Measurements from ENCODE around the gene EIF5AL1. TPM values are rescaled to one million over a fixed set of nuclear protein-coding genes. Genes with fewer than 3 reads are reported as not detected.

Gene EIF5AL1
- total RNA-seq, 1 experiment from 2014 or later, result 0.17 TPM

DNA sequence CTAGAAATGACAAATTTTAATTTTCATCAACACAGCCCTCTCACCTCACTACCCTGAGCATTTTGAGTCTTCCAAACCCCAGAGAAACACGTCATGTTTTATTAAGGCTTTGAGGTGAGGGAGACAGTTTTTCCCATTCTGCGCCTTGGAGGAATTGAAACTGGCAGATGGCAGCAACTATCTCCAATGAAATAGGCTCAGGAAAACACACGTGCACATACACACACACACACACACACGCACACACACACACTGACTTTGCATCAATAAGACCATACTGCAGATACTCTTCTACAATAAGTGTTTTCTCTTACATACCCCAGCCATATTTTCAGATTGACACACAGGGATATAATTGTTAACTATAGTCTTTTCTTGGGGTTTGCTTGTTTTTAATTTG is 51.1 kb downstream of the EIF5AL1 start:
- Mint-ChIP-seq H3K27ac (no peak overlapping the region), H3K9me3 (peaks cover under 1% of the 10 kb centered on the region; the same call in 1 of the 2 replicates), H3K36me3 (no peaks in the 10 kb centered on the region), H3K27me3 (ENCODE audit: low read depth) (peaks cover 14% of the 10 kb centered on the region), H3K4me3 (no peak overlapping the region), H3K4me1 (peaks cover 6% of the 10 kb centered on the region)
- DNase-seq (ENCODE audit: low spot score), result no peak
- POLR2A ChIA-PET, result no interaction called here
- ATAC-seq, result no peak
- TF ChIP-seq, protein P1, sequence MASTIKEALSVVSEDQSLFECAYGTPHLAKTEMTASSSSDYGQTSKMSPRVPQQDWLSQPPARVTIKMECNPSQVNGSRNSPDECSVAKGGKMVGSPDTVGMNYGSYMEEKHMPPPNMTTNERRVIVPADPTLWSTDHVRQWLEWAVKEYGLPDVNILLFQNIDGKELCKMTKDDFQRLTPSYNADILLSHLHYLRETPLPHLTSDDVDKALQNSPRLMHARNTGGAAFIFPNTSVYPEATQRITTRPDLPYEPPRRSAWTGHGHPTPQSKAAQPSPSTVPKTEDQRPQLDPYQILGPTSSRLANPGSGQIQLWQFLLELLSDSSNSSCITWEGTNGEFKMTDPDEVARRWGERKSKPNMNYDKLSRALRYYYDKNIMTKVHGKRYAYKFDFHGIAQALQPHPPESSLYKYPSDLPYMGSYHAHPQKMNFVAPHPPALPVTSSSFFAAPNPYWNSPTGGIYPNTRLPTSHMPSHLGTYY (CRISPR knock-in tag; IDR thresholded peaks at IDR 0.05), result no peak
- TF ChIP-seq, protein P2, sequence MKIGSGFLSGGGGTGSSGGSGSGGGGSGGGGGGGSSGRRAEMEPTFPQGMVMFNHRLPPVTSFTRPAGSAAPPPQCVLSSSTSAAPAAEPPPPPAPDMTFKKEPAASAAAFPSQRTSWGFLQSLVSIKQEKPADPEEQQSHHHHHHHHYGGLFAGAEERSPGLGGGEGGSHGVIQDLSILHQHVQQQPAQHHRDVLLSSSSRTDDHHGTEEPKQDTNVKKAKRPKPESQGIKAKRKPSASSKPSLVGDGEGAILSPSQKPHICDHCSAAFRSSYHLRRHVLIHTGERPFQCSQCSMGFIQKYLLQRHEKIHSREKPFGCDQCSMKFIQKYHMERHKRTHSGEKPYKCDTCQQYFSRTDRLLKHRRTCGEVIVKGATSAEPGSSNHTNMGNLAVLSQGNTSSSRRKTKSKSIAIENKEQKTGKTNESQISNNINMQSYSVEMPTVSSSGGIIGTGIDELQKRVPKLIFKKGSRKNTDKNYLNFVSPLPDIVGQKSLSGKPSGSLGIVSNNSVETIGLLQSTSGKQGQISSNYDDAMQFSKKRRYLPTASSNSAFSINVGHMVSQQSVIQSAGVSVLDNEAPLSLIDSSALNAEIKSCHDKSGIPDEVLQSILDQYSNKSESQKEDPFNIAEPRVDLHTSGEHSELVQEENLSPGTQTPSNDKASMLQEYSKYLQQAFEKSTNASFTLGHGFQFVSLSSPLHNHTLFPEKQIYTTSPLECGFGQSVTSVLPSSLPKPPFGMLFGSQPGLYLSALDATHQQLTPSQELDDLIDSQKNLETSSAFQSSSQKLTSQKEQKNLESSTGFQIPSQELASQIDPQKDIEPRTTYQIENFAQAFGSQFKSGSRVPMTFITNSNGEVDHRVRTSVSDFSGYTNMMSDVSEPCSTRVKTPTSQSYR (CRISPR knock-in tag; IDR thresholded peaks at IDR 0.05), result no peak
- no peak for TF ChIP-seq TEAD4 (CRISPR knock-in tag; IDR thresholded peaks at IDR 0.05)
- no peak for TF ChIP-seq ZNF263 (CRISPR knock-in tag; IDR thresholded peaks at IDR 0.05; ENCODE audit: low read depth)
- no peak for TF ChIP-seq ZNF671 (CRISPR knock-in tag; IDR thresholded peaks at IDR 0.05)
- TF ChIP-seq, protein P3, sequence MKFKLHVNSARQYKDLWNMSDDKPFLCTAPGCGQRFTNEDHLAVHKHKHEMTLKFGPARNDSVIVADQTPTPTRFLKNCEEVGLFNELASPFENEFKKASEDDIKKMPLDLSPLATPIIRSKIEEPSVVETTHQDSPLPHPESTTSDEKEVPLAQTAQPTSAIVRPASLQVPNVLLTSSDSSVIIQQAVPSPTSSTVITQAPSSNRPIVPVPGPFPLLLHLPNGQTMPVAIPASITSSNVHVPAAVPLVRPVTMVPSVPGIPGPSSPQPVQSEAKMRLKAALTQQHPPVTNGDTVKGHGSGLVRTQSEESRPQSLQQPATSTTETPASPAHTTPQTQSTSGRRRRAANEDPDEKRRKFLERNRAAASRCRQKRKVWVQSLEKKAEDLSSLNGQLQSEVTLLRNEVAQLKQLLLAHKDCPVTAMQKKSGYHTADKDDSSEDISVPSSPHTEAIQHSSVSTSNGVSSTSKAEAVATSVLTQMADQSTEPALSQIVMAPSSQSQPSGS (CRISPR knock-in tag; IDR thresholded peaks at IDR 0.05; ENCODE audit: borderline replicate concordance, low read depth), result no peak
- no peak for TF ChIP-seq ETV6 (CRISPR knock-in tag; IDR thresholded peaks at IDR 0.05)
- TF ChIP-seq, protein P4, sequence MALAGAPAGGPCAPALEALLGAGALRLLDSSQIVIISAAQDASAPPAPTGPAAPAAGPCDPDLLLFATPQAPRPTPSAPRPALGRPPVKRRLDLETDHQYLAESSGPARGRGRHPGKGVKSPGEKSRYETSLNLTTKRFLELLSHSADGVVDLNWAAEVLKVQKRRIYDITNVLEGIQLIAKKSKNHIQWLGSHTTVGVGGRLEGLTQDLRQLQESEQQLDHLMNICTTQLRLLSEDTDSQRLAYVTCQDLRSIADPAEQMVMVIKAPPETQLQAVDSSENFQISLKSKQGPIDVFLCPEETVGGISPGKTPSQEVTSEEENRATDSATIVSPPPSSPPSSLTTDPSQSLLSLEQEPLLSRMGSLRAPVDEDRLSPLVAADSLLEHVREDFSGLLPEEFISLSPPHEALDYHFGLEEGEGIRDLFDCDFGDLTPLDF (CRISPR knock-in tag; IDR thresholded peaks at IDR 0.05), result no peak
- TF ChIP-seq TP53 (CRISPR knock-in tag; IDR thresholded peaks at IDR 0.05), result no peak
- no peak for TF ChIP-seq CBFB (CRISPR knock-in tag; IDR thresholded peaks at IDR 0.05; ENCODE audit: low read depth)
- TF ChIP-seq MYBL2 (CRISPR knock-in tag; IDR thresholded peaks at IDR 0.05), result no peak
- no peak for TF ChIP-seq SMAD4 (CRISPR knock-in tag; IDR thresholded peaks at IDR 0.05)
- TF ChIP-seq, protein P5, sequence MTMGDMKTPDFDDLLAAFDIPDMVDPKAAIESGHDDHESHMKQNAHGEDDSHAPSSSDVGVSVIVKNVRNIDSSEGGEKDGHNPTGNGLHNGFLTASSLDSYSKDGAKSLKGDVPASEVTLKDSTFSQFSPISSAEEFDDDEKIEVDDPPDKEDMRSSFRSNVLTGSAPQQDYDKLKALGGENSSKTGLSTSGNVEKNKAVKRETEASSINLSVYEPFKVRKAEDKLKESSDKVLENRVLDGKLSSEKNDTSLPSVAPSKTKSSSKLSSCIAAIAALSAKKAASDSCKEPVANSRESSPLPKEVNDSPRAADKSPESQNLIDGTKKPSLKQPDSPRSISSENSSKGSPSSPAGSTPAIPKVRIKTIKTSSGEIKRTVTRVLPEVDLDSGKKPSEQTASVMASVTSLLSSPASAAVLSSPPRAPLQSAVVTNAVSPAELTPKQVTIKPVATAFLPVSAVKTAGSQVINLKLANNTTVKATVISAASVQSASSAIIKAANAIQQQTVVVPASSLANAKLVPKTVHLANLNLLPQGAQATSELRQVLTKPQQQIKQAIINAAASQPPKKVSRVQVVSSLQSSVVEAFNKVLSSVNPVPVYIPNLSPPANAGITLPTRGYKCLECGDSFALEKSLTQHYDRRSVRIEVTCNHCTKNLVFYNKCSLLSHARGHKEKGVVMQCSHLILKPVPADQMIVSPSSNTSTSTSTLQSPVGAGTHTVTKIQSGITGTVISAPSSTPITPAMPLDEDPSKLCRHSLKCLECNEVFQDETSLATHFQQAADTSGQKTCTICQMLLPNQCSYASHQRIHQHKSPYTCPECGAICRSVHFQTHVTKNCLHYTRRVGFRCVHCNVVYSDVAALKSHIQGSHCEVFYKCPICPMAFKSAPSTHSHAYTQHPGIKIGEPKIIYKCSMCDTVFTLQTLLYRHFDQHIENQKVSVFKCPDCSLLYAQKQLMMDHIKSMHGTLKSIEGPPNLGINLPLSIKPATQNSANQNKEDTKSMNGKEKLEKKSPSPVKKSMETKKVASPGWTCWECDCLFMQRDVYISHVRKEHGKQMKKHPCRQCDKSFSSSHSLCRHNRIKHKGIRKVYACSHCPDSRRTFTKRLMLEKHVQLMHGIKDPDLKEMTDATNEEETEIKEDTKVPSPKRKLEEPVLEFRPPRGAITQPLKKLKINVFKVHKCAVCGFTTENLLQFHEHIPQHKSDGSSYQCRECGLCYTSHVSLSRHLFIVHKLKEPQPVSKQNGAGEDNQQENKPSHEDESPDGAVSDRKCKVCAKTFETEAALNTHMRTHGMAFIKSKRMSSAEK (CRISPR knock-in tag; IDR thresholded peaks at IDR 0.05; ENCODE audit: borderline replicate concordance), result no peak
- no peak for TF ChIP-seq ELF4 (CRISPR knock-in tag; IDR thresholded peaks at IDR 0.05; ENCODE audit: low read depth)
- TF ChIP-seq, protein P6, sequence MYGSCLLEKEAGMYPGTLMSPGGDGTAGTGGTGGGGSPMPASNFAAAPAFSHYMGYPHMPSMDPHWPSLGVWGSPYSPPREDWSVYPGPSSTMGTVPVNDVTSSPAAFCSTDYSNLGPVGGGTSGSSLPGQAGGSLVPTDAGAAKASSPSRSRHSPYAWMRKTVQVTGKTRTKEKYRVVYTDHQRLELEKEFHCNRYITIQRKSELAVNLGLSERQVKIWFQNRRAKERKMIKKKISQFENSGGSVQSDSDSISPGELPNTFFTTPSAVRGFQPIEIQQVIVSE (CRISPR knock-in tag; IDR thresholded peaks at IDR 0.05; ENCODE audit: borderline replicate concordance), result no peak
- TF ChIP-seq, protein P7, sequence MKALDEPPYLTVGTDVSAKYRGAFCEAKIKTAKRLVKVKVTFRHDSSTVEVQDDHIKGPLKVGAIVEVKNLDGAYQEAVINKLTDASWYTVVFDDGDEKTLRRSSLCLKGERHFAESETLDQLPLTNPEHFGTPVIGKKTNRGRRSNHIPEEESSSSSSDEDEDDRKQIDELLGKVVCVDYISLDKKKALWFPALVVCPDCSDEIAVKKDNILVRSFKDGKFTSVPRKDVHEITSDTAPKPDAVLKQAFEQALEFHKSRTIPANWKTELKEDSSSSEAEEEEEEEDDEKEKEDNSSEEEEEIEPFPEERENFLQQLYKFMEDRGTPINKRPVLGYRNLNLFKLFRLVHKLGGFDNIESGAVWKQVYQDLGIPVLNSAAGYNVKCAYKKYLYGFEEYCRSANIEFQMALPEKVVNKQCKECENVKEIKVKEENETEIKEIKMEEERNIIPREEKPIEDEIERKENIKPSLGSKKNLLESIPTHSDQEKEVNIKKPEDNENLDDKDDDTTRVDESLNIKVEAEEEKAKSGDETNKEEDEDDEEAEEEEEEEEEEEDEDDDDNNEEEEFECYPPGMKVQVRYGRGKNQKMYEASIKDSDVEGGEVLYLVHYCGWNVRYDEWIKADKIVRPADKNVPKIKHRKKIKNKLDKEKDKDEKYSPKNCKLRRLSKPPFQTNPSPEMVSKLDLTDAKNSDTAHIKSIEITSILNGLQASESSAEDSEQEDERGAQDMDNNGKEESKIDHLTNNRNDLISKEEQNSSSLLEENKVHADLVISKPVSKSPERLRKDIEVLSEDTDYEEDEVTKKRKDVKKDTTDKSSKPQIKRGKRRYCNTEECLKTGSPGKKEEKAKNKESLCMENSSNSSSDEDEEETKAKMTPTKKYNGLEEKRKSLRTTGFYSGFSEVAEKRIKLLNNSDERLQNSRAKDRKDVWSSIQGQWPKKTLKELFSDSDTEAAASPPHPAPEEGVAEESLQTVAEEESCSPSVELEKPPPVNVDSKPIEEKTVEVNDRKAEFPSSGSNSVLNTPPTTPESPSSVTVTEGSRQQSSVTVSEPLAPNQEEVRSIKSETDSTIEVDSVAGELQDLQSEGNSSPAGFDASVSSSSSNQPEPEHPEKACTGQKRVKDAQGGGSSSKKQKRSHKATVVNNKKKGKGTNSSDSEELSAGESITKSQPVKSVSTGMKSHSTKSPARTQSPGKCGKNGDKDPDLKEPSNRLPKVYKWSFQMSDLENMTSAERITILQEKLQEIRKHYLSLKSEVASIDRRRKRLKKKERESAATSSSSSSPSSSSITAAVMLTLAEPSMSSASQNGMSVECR (CRISPR knock-in tag; IDR thresholded peaks at IDR 0.05; ENCODE audit: borderline replicate concordance), result no peak
- CTCF ChIA-PET, result interaction anchor here (1.3 kb wide), 1 partner anchor 11 kb away, joined by 3 read pairs; no protein-coding TSS in a partner anchor

All from WTC11 (cell line).